CD4-positive, CD25-positive, alpha-beta regulatory T cell (primary cell): ENCODE data around the gene PNPO. TPM values are rescaled to one million over a fixed set of nuclear protein-coding genes. Genes with fewer than 3 reads are reported as not detected.
"Not testable (repeated sequence)": the region's sequence is repeated elsewhere in the genome, so short reads cannot be mapped to it uniquely, and the experiment has no call there.

ENCODE experiments used
- ATAC-seq, 2 donors: fragments of 150-1000 bp; cut with Tn5 transposase; one replicate each; pipeline ENCODE4 v1.10.0; 2021; ENCODE audit warnings: low read depth in 2 of 2, moderate number of reproducible peaks in 2 of 2, moderate library complexity in 1 of 2
- DNase-seq, 3 donors: peaks; one replicate each; pipeline versions ENCODE4 v3.0.0 to v3.0.0-alpha.2; 2012 to 2022; ENCODE audit warnings: mixed read lengths in 1 of 3
- H3K27ac ChIP-seq: one replicate; pipeline ENCODE4 v1.7.0; 2013; ENCODE audit warnings: mild to moderate bottlenecking, low read length; ENCODE audit not compliant: insufficient read depth, poor library complexity, severe bottlenecking
- H3K27me3 ChIP-seq: one replicate; pipeline ENCODE4 v1.7.0; 2013; ENCODE audit warnings: low read length; ENCODE audit not compliant: control insufficient read depth, insufficient read depth
- H3K36me3 ChIP-seq: one replicate; pipeline ENCODE4 v1.7.0; 2013; ENCODE audit warnings: mild to moderate bottlenecking, low read length, moderate library complexity; ENCODE audit not compliant: control insufficient read depth, insufficient read depth
- H3K4me1 ChIP-seq: 2 replicates; pipeline ENCODE4 v1.7.0; 2013; ENCODE audit warnings: mild to moderate bottlenecking, low read length; ENCODE audit not compliant: insufficient read depth, control insufficient read depth, poor library complexity, severe bottlenecking
- H3K4me3 ChIP-seq: one replicate; pipeline ENCODE4 v1.7.0; 2013; ENCODE audit warnings: low read depth, mild to moderate bottlenecking, low read length, moderate library complexity
- H3K9me3 ChIP-seq, 2 experiments: 1 replicate in 1 of 2; 2 replicates in 1 of 2; pipeline ENCODE4 v1.7.0; 2013; ENCODE audit warnings: low read length in 2 of 2, mild to moderate bottlenecking in 1 of 2, moderate library complexity in 1 of 2; ENCODE audit not compliant: control insufficient read depth in 2 of 2
- H3K27ac Mint-ChIP-seq, 3 donors: one replicate each; pipeline ENCODE4 v1.8.0; 2020 to 2022; ENCODE audit warnings: mild to moderate bottlenecking in 3 of 3, mixed read lengths in 3 of 3, moderate library complexity in 2 of 3
- H3K27me3 Mint-ChIP-seq: one replicate; pipeline ENCODE4 v1.8.0; 2022; ENCODE audit warnings: mild to moderate bottlenecking, mixed read lengths
- H3K36me3 Mint-ChIP-seq: one replicate; pipeline ENCODE4 v1.8.0; 2020; ENCODE audit warnings: mixed read lengths
- H3K4me1 Mint-ChIP-seq, 4 donors: one replicate each; pipeline ENCODE4 v1.8.0; 2020 to 2022; ENCODE audit warnings: mixed read lengths in 4 of 4, mild to moderate bottlenecking in 1 of 4
- H3K4me3 Mint-ChIP-seq, 4 donors: one replicate each; pipeline ENCODE4 v1.8.0; 2020 to 2022; ENCODE audit warnings: mild to moderate bottlenecking in 4 of 4, mixed read lengths in 4 of 4, moderate library complexity in 3 of 4
- H3K9me3 Mint-ChIP-seq, 7 donors: one replicate each; pipeline ENCODE4 v1.8.0; 2020 to 2022; ENCODE audit warnings: mixed read lengths in 7 of 7, mild to moderate bottlenecking in 3 of 7, moderate library complexity in 2 of 7
- polyA plus RNA-seq, 4 donors: library from polyadenylated mRNA; unstranded; fragments of 300-500 nt; fragmentation: Illumina TruSeq; gene quantifications; one replicate each; pipeline ENCODE4 v1.2.3, GENCODE V29; 2021
- total RNA-seq: library from RNA; stranded (reverse); gene quantifications from one replicate; pipeline ENCODE4 v1.2.3, GENCODE V29; 2022

The PNPO gene
- total and polyA plus RNA-seq, 5 donors from 2014 or later = 7.8 to 25.5 (median 18.9) TPM

DNA sequence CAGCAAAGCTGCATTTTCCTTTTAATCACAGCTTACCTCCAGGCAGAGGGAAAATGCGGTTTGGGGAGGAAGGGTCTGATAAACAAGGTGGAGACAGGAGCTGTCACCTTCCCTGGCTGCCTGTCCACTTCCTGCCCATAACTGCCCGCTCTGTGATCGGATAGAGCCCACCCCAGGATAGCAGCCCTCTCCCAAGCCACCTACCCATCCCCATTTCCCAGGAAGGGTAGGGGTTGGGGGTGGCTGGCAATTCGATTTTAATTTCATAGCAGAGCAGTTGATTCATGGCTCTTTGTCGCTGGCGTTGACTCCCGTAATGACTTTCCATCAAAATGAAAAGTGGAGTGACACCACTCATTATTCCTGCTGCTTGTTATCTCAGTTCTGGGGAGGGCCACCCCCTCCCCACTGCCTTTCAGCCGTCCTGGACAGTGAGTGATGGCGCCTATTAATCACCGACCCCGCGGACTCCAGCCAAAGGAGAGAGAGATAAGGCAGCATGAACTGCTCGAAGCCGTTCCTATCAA, 40.8 kb downstream of the PNPO start:
- Histone ChIP-seq H3K9me3 (no peaks in the 10 kb centered on the region), H3K36me3 (peaks cover 54% of the 10 kb centered on the region), H3K4me1 (no peaks in the 10 kb centered on the region), H3K27ac (no peak overlapping the region), H3K27me3 (no peaks in the 10 kb centered on the region), H3K4me3 (no peak overlapping the region)
- H3K27ac Mint-ChIP-seq = no peak overlapping the region
- H3K9me3 Mint-ChIP-seq = no peaks in the 10 kb centered on the region
- H3K27me3 Mint-ChIP-seq = no peaks in the 10 kb centered on the region
- ATAC-seq (no peak), DNase-seq (no peak)
- no peak overlapping the region for H3K4me3 Mint-ChIP-seq
- peaks cover 24% of the 10 kb centered on the region for H3K36me3 Mint-ChIP-seq
- H3K4me1 Mint-ChIP-seq = peaks cover 0 to 8% (median under 1%) of the 10 kb centered on the region in 4 donors

DNA sequence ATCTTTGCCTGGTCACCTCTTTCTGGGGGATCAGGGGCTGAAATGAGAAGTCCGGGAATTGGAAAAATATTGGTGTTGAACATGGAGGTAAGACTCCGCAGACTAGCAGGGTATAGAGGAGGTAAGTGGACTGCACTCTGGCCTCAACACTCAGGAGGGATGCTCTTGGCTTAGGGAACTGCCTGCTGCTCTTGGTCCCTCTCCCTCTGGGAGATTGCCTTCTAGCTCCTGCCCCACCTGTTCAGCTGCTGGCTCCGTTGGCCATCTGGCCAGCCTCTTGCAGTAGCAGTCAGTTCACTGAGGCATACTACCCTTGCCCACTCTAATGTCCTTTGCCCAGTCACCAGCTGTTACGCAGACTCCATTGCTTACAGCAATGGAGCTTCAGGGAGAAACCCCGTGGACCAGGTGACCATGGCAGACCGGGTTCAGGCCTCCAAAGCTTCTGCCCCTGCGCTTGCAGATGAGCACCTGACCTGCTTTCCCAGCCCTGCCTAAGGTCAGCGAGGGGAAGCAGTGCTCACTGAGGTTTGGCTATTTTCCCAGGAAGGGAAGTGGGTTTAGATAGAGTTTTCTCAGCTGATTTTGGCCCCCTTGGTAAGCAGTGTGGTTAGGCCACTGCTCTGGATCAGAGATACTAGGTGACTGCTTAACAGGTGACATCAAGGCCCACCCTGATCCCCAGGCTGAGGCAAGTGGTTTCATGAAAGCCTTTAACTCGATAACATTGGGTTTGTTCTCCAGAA, 41.4 kb downstream of the PNPO start:
- DNase-seq (no peak), ATAC-seq (no peak)
- no peaks in the 10 kb centered on the region for H3K27me3 Mint-ChIP-seq
- H3K4me3 Mint-ChIP-seq = peak overlapping the region in 1 of 4 donors; percentile 21
- H3K9me3 Mint-ChIP-seq = no peaks in the 10 kb centered on the region
- Histone ChIP-seq H3K27ac (no peak overlapping the region), H3K4me1 (no peaks in the 10 kb centered on the region), H3K4me3 (no peak overlapping the region), H3K36me3 (peaks cover 51% of the 10 kb centered on the region), H3K9me3 (no peaks in the 10 kb centered on the region), H3K27me3 (no peaks in the 10 kb centered on the region)
- peaks cover 0 to 8% (median 0%) of the 10 kb centered on the region in 4 donors for H3K4me1 Mint-ChIP-seq
- H3K27ac Mint-ChIP-seq = no peak overlapping the region
- H3K36me3 Mint-ChIP-seq = peaks cover 24% of the 10 kb centered on the region

DNA sequence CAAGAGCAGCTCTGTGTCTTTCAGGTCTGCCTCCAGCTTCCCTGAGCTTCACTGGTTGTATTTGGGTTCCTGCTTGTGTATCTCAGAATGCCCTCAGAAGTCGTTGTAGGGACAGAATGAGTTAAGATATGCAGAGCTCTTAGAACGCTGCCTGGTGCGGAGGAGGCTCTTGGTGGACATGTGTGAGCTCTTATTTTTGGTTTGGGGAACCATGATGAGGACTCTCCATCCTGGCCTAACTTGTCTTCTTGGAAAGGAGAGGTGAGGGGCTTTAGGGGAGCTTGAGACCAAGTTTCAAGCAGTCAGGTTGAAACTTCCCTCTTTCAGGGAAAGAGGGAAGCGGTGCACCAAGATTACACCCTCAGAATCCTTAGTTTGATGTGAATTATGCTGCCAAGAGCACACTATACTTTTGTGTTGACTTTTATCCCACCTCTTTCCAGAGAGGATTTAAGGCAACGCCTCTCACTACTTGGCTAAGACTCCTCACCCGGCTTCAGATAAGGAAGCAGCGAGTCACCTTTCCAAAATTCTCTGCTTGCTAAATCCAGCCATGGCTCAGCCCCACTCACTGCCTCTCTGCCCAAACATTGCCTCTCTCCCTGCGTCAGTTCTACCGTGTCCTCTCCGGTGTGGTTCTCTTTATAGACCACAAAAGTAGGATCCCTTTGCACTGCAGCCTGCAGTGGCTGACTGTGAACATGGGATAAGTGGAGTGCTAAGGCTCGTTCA, 42.3 kb downstream of the PNPO start:
- H3K36me3 ChIP-seq = peaks cover 49% of the 10 kb centered on the region
- ATAC-seq (no peak), DNase-seq (no peak)
- peaks cover 0 to 8% (median 0%) of the 10 kb centered on the region in 4 donors for H3K4me1 Mint-ChIP-seq
- H3K4me3 Mint-ChIP-seq = no peak overlapping the region
- no peaks in the 10 kb centered on the region for H3K4me1 ChIP-seq
- H3K9me3 Mint-ChIP-seq = no peaks in the 10 kb centered on the region
- H3K36me3 Mint-ChIP-seq = peaks cover 20% of the 10 kb centered on the region
- no peak overlapping the region for H3K27ac ChIP-seq
- no peak overlapping the region for H3K4me3 ChIP-seq
- H3K27me3 ChIP-seq = no peaks in the 10 kb centered on the region
- no peaks in the 10 kb centered on the region for H3K27me3 Mint-ChIP-seq
- no peak overlapping the region for H3K27ac Mint-ChIP-seq
- no peaks in the 10 kb centered on the region for H3K9me3 ChIP-seq

DNA sequence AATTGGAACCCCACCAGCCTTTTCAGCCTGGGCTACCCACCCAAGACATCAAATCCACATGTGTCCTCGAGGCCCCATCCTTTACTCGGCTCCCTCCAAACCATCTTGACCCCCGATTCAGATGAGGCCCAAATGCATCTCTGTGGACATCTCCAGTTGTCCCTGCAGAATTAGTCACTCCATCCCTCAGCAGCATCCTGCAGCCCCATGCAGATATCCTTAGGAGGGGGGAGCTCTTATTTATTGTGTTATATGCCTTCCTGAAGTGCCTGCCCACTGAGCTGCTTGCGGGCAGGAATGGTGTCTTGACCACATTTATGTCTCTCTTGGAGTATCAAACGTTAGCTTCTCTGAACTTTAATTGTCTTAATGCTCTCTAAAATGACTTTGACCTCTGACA, 45.1 kb downstream of the PNPO start:
- H3K36me3 Mint-ChIP-seq = peaks cover 3% of the 10 kb centered on the region

DNA sequence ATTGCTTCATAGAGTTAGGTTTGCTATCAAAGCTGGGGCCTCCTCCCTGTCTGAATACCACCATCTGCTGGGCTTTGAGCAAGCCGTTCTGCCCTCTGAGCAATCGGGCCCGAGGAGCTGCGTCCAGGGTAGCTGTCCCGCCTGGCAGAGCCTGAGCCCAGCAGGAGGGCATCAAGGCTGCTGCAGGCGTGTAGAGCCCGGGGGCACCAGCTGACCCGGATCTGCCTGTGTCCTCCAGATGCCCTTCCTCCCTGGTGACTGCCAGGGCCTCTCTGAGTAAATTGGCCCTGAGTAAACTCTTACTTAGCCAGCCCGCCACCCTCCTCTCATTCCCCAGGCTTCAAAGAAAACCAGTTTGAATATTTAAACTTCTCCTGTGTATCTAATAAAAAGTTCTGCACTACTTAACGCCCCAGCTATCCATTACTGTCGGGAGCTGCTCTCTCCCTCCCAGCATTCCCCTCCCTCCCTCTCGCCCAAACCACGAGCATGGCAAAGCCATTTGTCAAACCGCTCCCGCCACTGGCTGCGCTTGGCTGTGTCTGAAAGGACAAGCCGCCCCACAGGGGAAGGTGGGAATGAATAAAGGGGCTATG, 46.0 kb downstream of the PNPO start:
- no peaks in the 10 kb centered on the region for H3K9me3 ChIP-seq
- DNase-seq (no peak), ATAC-seq (no peak)
- H3K4me1 Mint-ChIP-seq = no peaks in the 10 kb centered on the region
- H3K36me3 ChIP-seq = peaks cover 16% of the 10 kb centered on the region
- peaks cover 3% of the 10 kb centered on the region for H3K36me3 Mint-ChIP-seq
- H3K27ac ChIP-seq = no peak overlapping the region
- H3K4me1 ChIP-seq = no peaks in the 10 kb centered on the region
- no peak overlapping the region for H3K27ac Mint-ChIP-seq
- no peaks in the 10 kb centered on the region for H3K9me3 Mint-ChIP-seq
- no peak overlapping the region for H3K4me3 ChIP-seq
- H3K4me3 Mint-ChIP-seq = no peak overlapping the region
- no peaks in the 10 kb centered on the region for H3K27me3 ChIP-seq
- H3K27me3 Mint-ChIP-seq = no peaks in the 10 kb centered on the region

More for the DNA sequence above, 45.1 kb downstream of the PNPO start:
- ATAC-seq (no peak), DNase-seq (no peak)
- Histone ChIP-seq H3K27me3 (no peaks in the 10 kb centered on the region), H3K9me3 (no peaks in the 10 kb centered on the region), H3K36me3 (peaks cover 20% of the 10 kb centered on the region), H3K4me3 (no peak overlapping the region), H3K27ac (no peak overlapping the region), H3K4me1 (no peaks in the 10 kb centered on the region)
- H3K4me3 Mint-ChIP-seq = no peak overlapping the region
- no peaks in the 10 kb centered on the region for H3K4me1 Mint-ChIP-seq
- H3K9me3 Mint-ChIP-seq = no peaks in the 10 kb centered on the region
- peak overlapping the region in 1 of 3 donors; percentile 65 for H3K27ac Mint-ChIP-seq
- no peaks in the 10 kb centered on the region for H3K27me3 Mint-ChIP-seq

DNA sequence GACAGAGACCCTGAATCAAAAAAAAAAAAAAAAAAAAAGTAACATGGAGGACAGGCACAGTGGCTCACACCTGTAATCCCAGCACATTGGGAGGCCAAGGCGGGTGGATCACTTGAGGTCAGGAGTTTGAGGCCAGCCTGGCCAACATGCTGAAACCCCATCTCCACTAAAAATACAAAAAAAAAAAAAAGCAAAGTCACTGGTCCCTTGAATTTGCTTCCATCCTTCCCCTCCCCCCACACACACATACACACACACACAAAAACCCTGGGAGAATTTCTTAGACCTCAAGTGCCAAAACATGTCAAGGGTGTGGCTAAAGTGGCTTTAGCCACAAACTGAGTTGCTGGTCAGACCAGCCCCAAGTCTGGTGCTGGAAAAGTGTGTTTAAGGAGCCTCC, 47.1 kb downstream of the PNPO start:
- H3K4me1 Mint-ChIP-seq, H3K36me3 Mint-ChIP-seq, DNase-seq, H3K27me3 ChIP-seq, ATAC-seq, H3K4me1 ChIP-seq, H3K27ac ChIP-seq, H3K36me3 ChIP-seq, H3K9me3 ChIP-seq, H3K4me3 ChIP-seq, H3K9me3 Mint-ChIP-seq, H3K27ac Mint-ChIP-seq, H3K27me3 Mint-ChIP-seq, H3K4me3 Mint-ChIP-seq: not testable (repeated sequence)

DNA sequence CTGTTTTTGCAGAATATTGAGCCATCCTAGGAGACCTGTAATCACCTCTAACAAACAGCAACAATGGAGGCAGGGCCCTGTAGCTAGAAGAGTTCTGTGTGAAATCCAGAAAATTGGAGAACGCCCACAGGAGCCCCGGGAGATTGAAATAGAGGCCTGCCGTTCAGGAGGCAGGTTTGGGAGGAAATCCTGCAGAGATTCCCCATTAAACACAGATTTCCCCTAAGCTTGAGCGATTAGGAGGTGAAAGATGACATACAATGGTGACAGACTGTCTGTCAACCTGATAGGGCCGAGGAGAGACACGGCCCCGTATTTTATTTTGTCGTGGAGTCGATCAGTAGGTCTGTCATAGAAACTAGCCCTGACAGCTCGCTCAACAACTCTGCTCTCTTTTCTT, 47.8 kb downstream of the PNPO start:
- H3K4me3 Mint-ChIP-seq = no peak overlapping the region
- Histone ChIP-seq H3K4me3 (no peak overlapping the region), H3K27ac (no peak overlapping the region), H3K36me3 (no peaks in the 10 kb centered on the region), H3K4me1 (no peaks in the 10 kb centered on the region), H3K9me3 (no peaks in the 10 kb centered on the region), H3K27me3 (peaks cover 2% of the 10 kb centered on the region)
- no peaks in the 10 kb centered on the region for H3K36me3 Mint-ChIP-seq
- H3K27ac Mint-ChIP-seq = no peak overlapping the region
- no peaks in the 10 kb centered on the region for H3K9me3 Mint-ChIP-seq
- no peaks in the 10 kb centered on the region for H3K4me1 Mint-ChIP-seq
- DNase-seq (no peak), ATAC-seq (no peak)
- peaks cover 6% of the 10 kb centered on the region for H3K27me3 Mint-ChIP-seq
